Measurements from ENCODE around the gene PEX14. TPM values are rescaled to one million over a fixed set of nuclear protein-coding genes. Genes with fewer than 3 reads are reported as not detected.

Gene PEX14
- total and polyA plus RNA-seq, 9 of the 15 experiments (the other 6 are each of a cell fraction or from before 2014, with no cell fraction given) = 2.6 to 45.7 (median 22.7) TPM

DNA sequence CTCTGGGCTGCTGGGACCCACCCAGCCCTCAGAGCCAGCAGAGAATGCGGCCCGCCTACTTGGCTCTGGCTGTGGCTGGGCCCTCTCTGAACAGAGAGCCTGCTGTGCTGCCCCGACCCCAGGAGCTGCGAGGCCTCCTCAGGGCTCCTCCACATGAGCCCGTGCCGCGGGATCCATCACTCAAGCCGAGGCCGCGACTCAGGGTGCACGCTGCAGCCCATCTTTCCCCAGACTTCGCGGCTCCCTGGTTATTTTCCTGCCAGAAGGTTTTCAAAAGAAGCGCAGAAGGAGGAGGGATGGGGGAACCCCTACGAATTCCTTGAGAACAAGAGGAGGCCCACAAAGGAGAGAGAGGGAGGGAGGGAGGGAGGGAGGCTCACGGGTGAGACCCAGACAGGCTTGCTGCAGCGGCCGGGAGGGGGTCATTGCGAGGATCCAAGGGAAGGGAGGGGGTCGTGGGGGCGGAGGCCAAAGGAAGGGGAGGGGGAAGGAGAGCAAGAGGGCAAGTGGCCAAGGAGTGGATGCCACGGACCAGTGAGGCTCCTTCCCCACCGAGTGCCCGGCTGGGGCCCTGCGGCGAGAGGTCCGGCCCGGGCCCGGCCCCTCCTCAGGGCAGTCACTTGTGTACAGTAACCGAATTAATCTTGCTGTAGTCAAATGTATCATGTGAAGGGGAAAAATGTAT is 174.9 kb downstream of the PEX14 start (continued):
- no peak for TF ChIP-seq GATAD2A (IDR thresholded peaks at IDR 0.05)
- no peak for TF ChIP-seq HMG20B (CRISPR knock-in tag; IDR thresholded peaks at IDR 0.05)
- TF ChIP-seq SAFB2 (IDR thresholded peaks at IDR 0.05; ENCODE audit: borderline replicate concordance, low read depth, low read length, severe bottlenecking) = no peak
- TF ChIP-seq, protein P1, sequence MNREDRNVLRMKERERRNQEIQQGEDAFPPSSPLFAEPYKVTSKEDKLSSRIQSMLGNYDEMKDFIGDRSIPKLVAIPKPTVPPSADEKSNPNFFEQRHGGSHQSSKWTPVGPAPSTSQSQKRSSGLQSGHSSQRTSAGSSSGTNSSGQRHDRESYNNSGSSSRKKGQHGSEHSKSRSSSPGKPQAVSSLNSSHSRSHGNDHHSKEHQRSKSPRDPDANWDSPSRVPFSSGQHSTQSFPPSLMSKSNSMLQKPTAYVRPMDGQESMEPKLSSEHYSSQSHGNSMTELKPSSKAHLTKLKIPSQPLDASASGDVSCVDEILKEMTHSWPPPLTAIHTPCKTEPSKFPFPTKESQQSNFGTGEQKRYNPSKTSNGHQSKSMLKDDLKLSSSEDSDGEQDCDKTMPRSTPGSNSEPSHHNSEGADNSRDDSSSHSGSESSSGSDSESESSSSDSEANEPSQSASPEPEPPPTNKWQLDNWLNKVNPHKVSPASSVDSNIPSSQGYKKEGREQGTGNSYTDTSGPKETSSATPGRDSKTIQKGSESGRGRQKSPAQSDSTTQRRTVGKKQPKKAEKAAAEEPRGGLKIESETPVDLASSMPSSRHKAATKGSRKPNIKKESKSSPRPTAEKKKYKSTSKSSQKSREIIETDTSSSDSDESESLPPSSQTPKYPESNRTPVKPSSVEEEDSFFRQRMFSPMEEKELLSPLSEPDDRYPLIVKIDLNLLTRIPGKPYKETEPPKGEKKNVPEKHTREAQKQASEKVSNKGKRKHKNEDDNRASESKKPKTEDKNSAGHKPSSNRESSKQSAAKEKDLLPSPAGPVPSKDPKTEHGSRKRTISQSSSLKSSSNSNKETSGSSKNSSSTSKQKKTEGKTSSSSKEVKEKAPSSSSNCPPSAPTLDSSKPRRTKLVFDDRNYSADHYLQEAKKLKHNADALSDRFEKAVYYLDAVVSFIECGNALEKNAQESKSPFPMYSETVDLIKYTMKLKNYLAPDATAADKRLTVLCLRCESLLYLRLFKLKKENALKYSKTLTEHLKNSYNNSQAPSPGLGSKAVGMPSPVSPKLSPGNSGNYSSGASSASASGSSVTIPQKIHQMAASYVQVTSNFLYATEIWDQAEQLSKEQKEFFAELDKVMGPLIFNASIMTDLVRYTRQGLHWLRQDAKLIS (CRISPR knock-in tag; IDR thresholded peaks at IDR 0.05) = no peak
- no peak for TF ChIP-seq SREBF1 (IDR thresholded peaks at IDR 0.05; ENCODE audit: borderline replicate concordance, low read depth, low read length)
